ENCODE measurements around the gene ALDH3A2.

The ALDH3A2 gene

DNA sequence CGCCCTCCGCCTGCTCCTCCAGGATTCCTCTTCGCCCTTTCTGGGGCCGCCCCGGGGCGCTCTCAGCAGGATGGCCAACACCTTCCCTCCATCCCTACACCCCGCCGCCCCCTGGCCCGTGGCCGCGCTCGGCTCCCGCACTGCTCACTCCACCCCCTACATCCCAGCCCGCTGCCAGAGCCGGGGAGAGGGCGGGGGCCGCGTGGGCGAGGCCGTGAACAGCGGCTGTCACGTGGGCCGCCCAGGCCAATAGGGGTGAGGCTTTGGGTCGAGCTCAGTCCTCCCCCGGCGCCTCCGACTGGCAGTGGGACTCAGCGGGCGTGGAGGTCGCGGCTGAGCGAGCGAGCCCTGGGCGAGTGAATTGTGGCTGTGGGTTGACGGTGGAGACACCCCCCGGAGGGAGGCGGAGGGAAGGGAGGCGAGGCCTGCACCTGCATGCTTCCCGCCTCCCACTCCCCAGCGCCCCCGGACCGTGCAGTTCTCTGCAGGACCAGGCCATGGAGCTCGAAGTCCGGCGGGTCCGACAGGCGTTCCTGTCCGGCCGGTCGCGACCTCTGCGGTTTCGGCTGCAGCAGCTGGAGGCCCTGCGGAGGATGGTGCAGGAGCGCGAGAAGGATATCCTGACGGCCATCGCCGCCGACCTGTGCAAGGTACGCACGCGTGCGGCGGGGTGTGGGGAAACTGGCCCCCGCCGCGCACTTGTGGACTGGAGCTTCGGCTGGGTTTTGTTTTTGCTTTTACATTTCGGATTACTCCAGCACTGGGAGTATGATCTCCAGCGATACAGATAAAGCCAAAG lies at the start of gene ALDH3A2:
Gene ALDH3A2 (plus strand): TSS at position 277 of the 799 bp plus-strand sequence. CDS start 221 bp downstream, at position 498.
- Histone ChIP-seq H3K4me3 (peak within 1 kb of the TSS; percentile 59 to 90 (median 81)), H3K27ac (peak within 1 kb of the TSS; percentile 80 to 96 (median 92))

- Histone ChIP-seq H3K27ac (peak overlapping the region in 1 of 21 experiments; percentile 17), H3K4me3 (no peak overlapping the region)
Observed at GRCh38 chr17:19610311-19610710, 38.2 kb upstream of the ALDH3A2 start.

DNA sequence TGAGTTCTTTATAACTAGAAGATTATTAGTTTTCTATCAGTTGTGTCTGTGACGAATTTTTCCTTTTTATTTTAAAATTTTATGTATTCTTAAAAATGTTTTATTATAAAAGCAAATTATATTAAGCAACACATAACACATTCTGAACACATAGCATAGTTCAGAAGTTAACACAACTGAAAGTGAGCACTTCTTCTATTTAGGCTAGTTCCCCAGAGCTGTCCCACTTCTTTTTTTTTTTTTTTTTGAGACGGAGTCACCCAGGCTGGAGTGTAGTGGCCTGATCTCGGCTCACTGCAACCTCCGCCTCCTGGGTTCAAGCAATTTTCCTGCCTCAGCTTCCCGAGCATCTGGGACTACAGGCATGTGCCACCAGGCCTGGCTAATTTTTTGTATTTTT lies 37.7 kb upstream of the ALDH3A2 start:
- Histone ChIP-seq H3K4me3 (no peak overlapping the region), H3K27ac (peak overlapping the region in 1 of 21 experiments; percentile 33)

DNA sequence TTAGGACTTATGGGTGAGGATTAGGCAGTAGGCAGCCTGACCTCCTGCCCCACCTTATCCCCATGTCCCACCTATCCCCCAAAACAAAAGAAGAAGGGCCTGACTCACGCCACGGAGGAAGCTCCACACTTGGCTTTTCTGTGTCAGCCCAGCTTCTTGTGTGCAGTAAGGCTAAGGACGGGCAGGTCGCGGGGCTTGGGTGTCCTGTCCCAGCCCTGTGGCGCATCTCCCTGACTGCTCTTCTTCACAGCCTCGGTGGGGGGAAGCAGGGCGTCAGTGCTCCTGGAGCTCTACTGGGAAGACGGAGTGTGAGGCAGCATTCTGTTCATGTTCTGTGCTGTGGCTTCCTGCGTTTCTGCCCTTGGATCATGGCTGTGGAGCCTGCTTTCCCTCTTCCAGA lies 34.6 kb upstream of the ALDH3A2 start:
- Histone ChIP-seq H3K27ac (no peak overlapping the region), H3K4me3 (no peak overlapping the region)

GRCh38 chr17:19614900-19615299 lies 33.7 kb upstream of the ALDH3A2 start:
- Histone ChIP-seq H3K27ac (no peak overlapping the region), H3K4me3 (no peak overlapping the region)

- no peak overlapping the region for H3K4me3 ChIP-seq
Observed at GRCh38 chr17:19618015-19618414, 30.5 kb upstream of the ALDH3A2 start.

DNA sequence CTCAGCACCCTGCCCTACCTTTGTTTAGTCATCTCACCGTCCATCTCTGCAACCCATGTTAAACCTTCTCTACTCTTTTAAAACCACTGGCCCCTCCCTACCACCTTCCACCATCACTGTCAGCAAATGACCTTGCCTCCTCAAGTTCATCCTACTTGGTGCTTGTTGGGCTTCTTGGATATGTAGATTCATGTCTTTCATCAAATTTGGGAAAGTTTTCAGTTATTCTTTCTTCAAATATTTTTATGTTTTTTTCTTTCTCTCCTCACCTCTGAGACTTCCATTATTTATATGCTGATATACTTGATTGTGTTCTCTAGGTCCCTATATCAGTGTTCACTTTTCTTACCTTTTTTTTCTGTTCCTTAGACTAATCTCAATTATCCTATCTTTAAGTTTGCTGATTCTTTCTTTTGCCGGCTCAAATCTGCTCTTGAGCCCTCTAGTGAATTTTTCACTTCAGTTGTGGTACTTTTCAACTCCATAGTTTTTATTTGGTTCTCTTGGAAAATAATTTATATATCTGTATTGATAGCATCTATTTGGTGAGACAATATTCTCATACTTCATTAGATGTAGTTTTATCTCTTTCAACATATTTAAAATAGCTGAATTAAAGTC lies 28.7 kb upstream of the ALDH3A2 start:
- Histone ChIP-seq H3K4me3 (no peak overlapping the region), H3K27ac (no peak overlapping the region)

More at GRCh38 chr17:19618015-19618414, 30.5 kb upstream of the ALDH3A2 start:
- H3K27ac ChIP-seq: no peak overlapping the region

GRCh38 chr17:19621697-19622096 lies 26.9 kb upstream of the ALDH3A2 start:
- Histone ChIP-seq H3K27ac (no peak overlapping the region), H3K4me3 (no peak overlapping the region)

- Histone ChIP-seq H3K4me3 (no peak overlapping the region), H3K27ac (no peak overlapping the region)
Observed at GRCh38 chr17:19626079-19626478, 22.5 kb upstream of the ALDH3A2 start.

DNA sequence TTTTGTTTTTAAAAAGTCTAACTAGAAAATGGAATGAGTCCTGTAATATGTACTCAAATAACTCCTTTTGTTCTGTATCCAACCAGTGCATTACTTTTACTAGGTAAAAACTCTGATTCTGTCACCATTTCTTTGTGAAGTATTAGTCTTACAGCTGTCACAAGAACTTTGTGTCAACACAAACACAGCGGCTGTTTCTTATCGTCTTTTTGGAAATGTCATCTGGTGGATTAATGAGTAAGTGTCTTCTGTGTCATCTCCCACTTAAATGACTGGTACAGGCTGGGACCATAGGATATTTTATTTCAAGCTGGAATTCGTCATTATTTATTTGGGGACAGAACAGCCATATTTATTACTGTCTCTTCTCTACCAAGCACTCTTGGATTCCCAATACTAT lies 19.1 kb upstream of the ALDH3A2 start:
- Histone ChIP-seq H3K4me3 (no peak overlapping the region), H3K27ac (no peak overlapping the region)

DNA sequence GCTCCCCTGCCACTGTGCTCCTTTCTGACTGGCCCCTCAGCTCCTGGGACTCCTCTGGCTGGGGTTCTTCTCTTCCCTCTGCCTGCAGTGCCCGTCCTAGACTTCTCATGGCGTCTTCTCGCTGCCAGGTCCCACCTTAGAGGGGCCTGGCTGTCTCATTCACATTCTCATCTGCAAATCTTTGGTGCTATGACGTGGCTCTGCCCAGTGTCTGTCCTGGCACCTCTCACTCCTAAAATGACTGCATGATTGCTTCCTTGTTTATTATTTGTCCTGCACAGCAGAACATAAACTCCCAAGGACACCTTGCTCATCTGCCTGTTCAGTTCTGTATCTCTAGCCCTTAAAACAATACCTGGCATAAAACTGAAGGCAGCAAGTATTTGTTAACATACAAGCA lies 18.5 kb upstream of the ALDH3A2 start:
- no peak overlapping the region for H3K27ac ChIP-seq

GRCh38 chr17:19630661-19631060 lies 17.9 kb upstream of the ALDH3A2 start:
- H3K27ac ChIP-seq: no peak overlapping the region
- no peak overlapping the region for H3K4me3 ChIP-seq

More for the DNA sequence above, 18.5 kb upstream of the ALDH3A2 start:
- no peak overlapping the region for H3K4me3 ChIP-seq

GRCh38 chr17:19631905-19632304 lies 16.6 kb upstream of the ALDH3A2 start:
- Histone ChIP-seq H3K4me3 (no peak overlapping the region), H3K27ac (no peak overlapping the region)

DNA sequence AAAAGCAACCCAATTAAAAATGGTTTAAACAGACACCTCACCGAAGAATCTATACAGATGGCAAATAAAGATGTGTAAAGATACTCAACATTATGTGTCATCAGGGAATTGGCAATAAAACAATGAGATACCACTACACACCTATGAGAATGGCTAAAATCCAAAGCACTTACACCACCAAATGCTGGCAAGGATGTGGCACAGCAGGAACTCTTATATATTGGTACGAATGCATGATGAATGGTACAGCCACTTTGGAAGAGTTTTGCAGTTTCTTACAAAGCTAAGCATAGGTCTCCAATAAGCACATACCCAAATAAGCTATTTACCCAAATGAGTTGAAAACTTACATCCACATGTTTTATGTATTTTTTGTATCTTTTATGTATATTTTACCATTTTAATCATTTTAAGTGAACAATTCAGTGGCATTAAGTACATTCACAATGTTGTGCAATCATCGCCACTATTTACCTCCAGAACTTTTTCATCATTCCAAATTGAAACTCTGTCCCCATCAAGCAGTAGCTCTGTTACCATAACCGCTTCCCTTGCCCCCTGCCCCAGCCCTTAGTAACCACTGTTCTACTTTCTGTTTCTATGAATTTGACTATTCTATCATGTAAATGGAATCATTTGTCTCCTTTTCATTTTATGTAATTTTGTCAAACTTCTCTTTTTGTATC lies 6.7 kb upstream of the ALDH3A2 start:
- Histone ChIP-seq H3K27ac (no peak overlapping the region), H3K4me3 (no peak overlapping the region)

DNA sequence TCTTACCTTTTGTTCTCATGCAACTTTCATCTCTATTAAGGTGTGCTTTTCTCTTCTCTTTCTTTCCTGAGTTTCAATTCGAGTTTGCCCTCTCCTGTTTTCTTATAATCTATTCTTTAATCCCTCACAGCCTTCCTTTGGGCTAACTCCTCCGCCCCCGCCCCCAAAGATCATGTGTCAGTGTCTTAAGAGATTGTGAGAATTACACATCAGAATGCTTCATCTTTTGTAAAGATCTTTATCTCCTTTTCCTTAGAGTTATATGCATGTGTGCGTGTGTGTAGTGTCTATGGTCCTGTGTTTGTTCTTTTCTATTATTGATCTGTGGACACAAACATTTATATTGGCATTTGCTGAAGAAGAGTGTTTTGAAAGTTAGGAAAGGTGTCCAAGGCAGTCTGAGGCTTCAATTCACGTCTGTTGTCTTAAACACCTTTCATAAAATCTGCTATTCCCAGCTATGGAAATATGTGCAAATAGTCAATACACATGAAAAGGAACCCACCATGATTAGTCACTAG lies 6.1 kb upstream of the ALDH3A2 start:
- H3K4me3 ChIP-seq: no peak overlapping the region

GRCh38 chr17:19644493-19645210 lies 3.9 kb upstream of the ALDH3A2 start:
- H3K27ac ChIP-seq: no peak overlapping the region

More for the DNA sequence above, 6.1 kb upstream of the ALDH3A2 start:
- H3K27ac ChIP-seq: no peak overlapping the region

GRCh38 chr17:19645734-19646201 lies 2.8 kb upstream of the ALDH3A2 start:
- Histone ChIP-seq H3K27ac (no peak overlapping the region), H3K4me3 (no peak overlapping the region)

More at GRCh38 chr17:19644493-19645210, 3.9 kb upstream of the ALDH3A2 start:
- no peak overlapping the region for H3K4me3 ChIP-seq

GRCh38 chr17:19646788-19647696 lies 1.5 kb upstream of the ALDH3A2 start:
- H3K4me3 ChIP-seq: peak overlapping the region in 3 of 7 experiments; percentile 64 to 90 (median 89)
- H3K27ac ChIP-seq: peak overlapping the region in 19 of 21 experiments; percentile 84 to 96 (median 92)
